Measurements from ENCODE around the gene DCBLD1.

GRCh38 chr6:117446861-117447260 is 35.6 kb upstream of the DCBLD1 start:
- TF ChIP-seq CTCF (conservative IDR thresholded peaks at IDR 0.05) (no peak), EZH2 (IDR thresholded peaks at IDR 0.05; ENCODE audit: low read depth) (no peak)
